Stomach (tissue), 9 donors: Measurements from ENCODE around the gene ARID1B. TPM values are rescaled to one million over a fixed set of nuclear protein-coding genes. Genes with fewer than 3 reads are reported as not detected.

Experiments used
- DNase-seq, 2 donors: peaks; one replicate each; pipeline versions ENCODE4 v3.0.0 to v3.0.0-alpha.2; 2013 to 2019
- H3K27ac ChIP-seq, 5 donors: fragments of 200-600 bp in 4 of 5; sonication (generic) in 4 of 5; one replicate each; pipeline ENCODE4 v1.5.1; 2013 to 2019; ENCODE audit warnings: mild to moderate bottlenecking in 1 of 5, moderate library complexity in 1 of 5
- H3K27me3 ChIP-seq, 3 donors: fragments of 200-600 bp; sonication (generic); one replicate each; pipeline ENCODE4 v1.5.1; 2017 to 2019; ENCODE audit warnings: mixed run types in 1 of 3
- H3K36me3 ChIP-seq, 4 donors: fragments of 200-600 bp; sonication (generic); 1 replicate in 3 of 4; 2 replicates in 1 of 4; pipeline ENCODE4 v1.5.1; 2016 to 2019
- H3K4me1 ChIP-seq, 4 donors: fragments of 200-600 bp; sonication (generic); one replicate each; pipeline ENCODE4 v1.5.1; 2016 to 2019
- H3K4me3 ChIP-seq, 4 donors: fragments of 200-600 bp; sonication (generic) in 3 of 4; one replicate each; pipeline ENCODE4 v1.5.1; 2016 to 2019; ENCODE audit warnings: mild to moderate bottlenecking in 1 of 4
- H3K9me3 ChIP-seq, 4 donors: fragments of 200-600 bp; sonication (generic); one replicate each; pipeline ENCODE4 v1.5.1; 2016 to 2019
- CTCF ChIP-seq, 7 experiments: fragments of 450-650 bp in 4 of 7; fragments of 200-600 bp in 3 of 7; sonication (generic) in 3 of 7; IDR thresholded peaks; one replicate each; pipeline ENCODE4 v1.5.1; 2016 to 2019; ENCODE audit warnings: antibody characterized with exemption in 7 of 7, control low read depth in 2 of 7, mild to moderate bottlenecking in 1 of 7
- EP300 ChIP-seq: sonication (generic); formaldehyde crosslinking; IDR thresholded peaks from one replicate; pipeline ENCODE4 v1.6.1; 2017; ENCODE audit warnings: antibody characterized with exemption
- POLR2A ChIP-seq, 4 donors: fragments of 450-650 bp; IDR thresholded peaks; one replicate each; pipeline ENCODE4 v1.6.1; 2016; ENCODE audit warnings: antibody characterized with exemption in 4 of 4, control low read depth in 2 of 4, mild to moderate bottlenecking in 1 of 4, moderate library complexity in 1 of 4
- POLR2AphosphoS5 ChIP-seq, 3 donors: sonication (generic); formaldehyde crosslinking; IDR thresholded peaks; one replicate each; pipeline ENCODE4 v1.6.1; 2016; ENCODE audit warnings: antibody characterized with exemption in 3 of 3
- WGBS, 5 donors: extraction: QIAGEN DNeasy Blood & Tissue Kit in 3 of 5; methylation state at CpG; one replicate each; pipeline versions ENCODE4 v1.1.5 to v1.1.7; 2013 to 2018; 5-methylcytosine and 5-hydroxymethylcytosine counted together
- intact Hi-C: fragments of 100-400 bp; cut with DNase I; formaldehyde crosslinking; loops from one replicate; pipeline ENCODE4 v1.15.1; 2023; ENCODE audit warnings: low total_unique reads
- polyA plus RNA-seq, 3 donors: library from polyadenylated mRNA; stranded (reverse); fragments of 200-250 nt; gene quantifications; one replicate each; pipeline ENCODE4 v1.2.3, GENCODE V29; 2013
- total RNA-seq, 5 donors: library from RNA; depleted of rRNA; stranded (reverse); fragments of >200 nt; gene quantifications; one replicate each; pipeline versions ENCODE4 v1.1.0 to v1.2.3, GENCODE V29; 2014 to 2016
- donor health status: healthy with polysubstance abuse.
- donor health status: Bipolar disorder and iron deficiency.
- donor health status: healthy.

ARID1B gene
- total and polyA plus RNA-seq, 8 donors, result 8.8 to 183 (median 48.3) TPM

- H3K9me3 ChIP-seq, result no peaks in the 10 kb centered on the region
- no peaks in the 10 kb centered on the region for H3K27me3 ChIP-seq
- no peak for DNase-seq
- intact Hi-C loops, result no loop called here
- no peak overlapping the region for H3K27ac ChIP-seq
- H3K4me1 ChIP-seq, result peaks cover 0 to 34% (median 0%) of the 10 kb centered on the region in 4 donors
- 81 to 89% (median 81%) methylated on average over 5 of the region's 5 CpGs for WGBS, 5 donors
- peaks cover 7 to 39% (median 29%) of the 10 kb centered on the region in 4 donors for H3K36me3 ChIP-seq
- no peak overlapping the region for H3K4me3 ChIP-seq
- no peak for TF ChIP-seq POLR2A (IDR thresholded peaks at IDR 0.05)
These were observed 395.8 kb downstream of the ARID1B start for GRCh38 chr6:157172830-157173536.

- peaks cover 4 to 34% (median 21%) of the 10 kb centered on the region in 4 donors for H3K36me3 ChIP-seq
- intact Hi-C loops, result no loop called here
- H3K4me1 ChIP-seq, result peaks cover 0 to 34% (median 0%) of the 10 kb centered on the region in 4 donors
- H3K9me3 ChIP-seq, result no peaks in the 10 kb centered on the region
- DNase-seq, result no peak
- TF ChIP-seq POLR2A (IDR thresholded peaks at IDR 0.05) (no peak), EP300 (no peak), CTCF (IDR thresholded peaks at IDR 0.05) (no peak), POLR2AphosphoS5 (IDR thresholded peaks at IDR 0.05) (no peak)
- H3K27me3 ChIP-seq, result no peaks in the 10 kb centered on the region
- H3K4me3 ChIP-seq, result no peak overlapping the region
- WGBS, 5 donors, result 67 to 84% (median 75%) methylated on average over 8 of the region's 8 CpGs
- no peak overlapping the region for H3K27ac ChIP-seq
These were observed 396.6 kb downstream of the ARID1B start for GRCh38 chr6:157173776-157174175.

- Histone ChIP-seq H3K27ac (no peak overlapping the region), H3K4me1 (peaks cover 0 to 24% (median 0%) of the 10 kb centered on the region in 4 donors), H3K36me3 (peaks cover 4 to 26% (median 13%) of the 10 kb centered on the region in 4 donors), H3K27me3 (no peaks in the 10 kb centered on the region), H3K4me3 (no peak overlapping the region), H3K9me3 (no peaks in the 10 kb centered on the region)
- TF ChIP-seq POLR2A (IDR thresholded peaks at IDR 0.05) (no peak), POLR2AphosphoS5 (IDR thresholded peaks at IDR 0.05) (no peak), CTCF (IDR thresholded peaks at IDR 0.05) (no peak), EP300 (no peak)
- DNase-seq, result no peak
- intact Hi-C loops, result no loop called here
These were observed 397.6 kb downstream of the ARID1B start for GRCh38 chr6:157174731-157175130.

GRCh38 chr6:157177731-157178336 lies 400.7 kb downstream of the ARID1B start:
- no peaks in the 10 kb centered on the region for H3K9me3 ChIP-seq
- peaks cover 0 to 21% (median 9%) of the 10 kb centered on the region in 4 donors for H3K4me1 ChIP-seq
- TF ChIP-seq EP300 (no peak), CTCF (IDR thresholded peaks at IDR 0.05) (no peak), POLR2A (IDR thresholded peaks at IDR 0.05) (no peak)
- no peaks in the 10 kb centered on the region for H3K27me3 ChIP-seq
- H3K27ac ChIP-seq, result no peak overlapping the region
- WGBS, 5 donors, result 90 to 95% (median 93%) methylated on average over 15 of the region's 15 CpGs
- no peak overlapping the region for H3K4me3 ChIP-seq
- H3K36me3 ChIP-seq, result peaks cover 8 to 37% (median 27%) of the 10 kb centered on the region in 4 donors
- intact Hi-C loops, result no loop called here
- no peak for DNase-seq

- WGBS, 5 donors, result 43 to 64% (median 49%) methylated on average over 2 to 5 of the region's 5 CpGs
- H3K27ac ChIP-seq, result peak overlapping the region; percentile 47 to 71 (median 66)
- intact Hi-C loops, result loop anchor here (5.0 to 10.0 kb wide), 2 partner anchors 147 to 614 kb away; no protein-coding TSS in a partner anchor
- H3K36me3 ChIP-seq, result peaks cover 19 to 60% (median 54%) of the 10 kb centered on the region in 4 donors
- no peak for TF ChIP-seq CTCF (IDR thresholded peaks at IDR 0.05)
- TF ChIP-seq POLR2A (IDR thresholded peaks at IDR 0.05), result no peak
- TF ChIP-seq POLR2AphosphoS5 (IDR thresholded peaks at IDR 0.05), result peak in 2 of 3 donors; percentile 55 to 61
- DNase-seq, result peak in 1 of 2 donors; percentile 80
- no peaks in the 10 kb centered on the region for H3K9me3 ChIP-seq
- peaks cover 14 to 43% (median 25%) of the 10 kb centered on the region in 4 donors for H3K4me1 ChIP-seq
- no peaks in the 10 kb centered on the region for H3K27me3 ChIP-seq
- H3K4me3 ChIP-seq, result no peak overlapping the region
These were observed 404.5 kb downstream of the ARID1B start for GRCh38 chr6:157181649-157182048.
